GM18907 (cell line): Measurements from ENCODE around the gene BCAR3.
"Not testable (repeated sequence)": the region's sequence is repeated elsewhere in the genome, so short reads cannot be mapped to it uniquely, and the experiment has no call there.

ENCODE experiments used
- ATAC-seq: cut with Tn5 transposase; IDR thresholded peaks from one replicate; pipeline ENCODE4 v1.9.1; 2021; ENCODE audit warnings: mild to moderate bottlenecking, moderate library complexity; ENCODE audit not compliant: unreplicated experiment

BCAR3 gene

DNA sequence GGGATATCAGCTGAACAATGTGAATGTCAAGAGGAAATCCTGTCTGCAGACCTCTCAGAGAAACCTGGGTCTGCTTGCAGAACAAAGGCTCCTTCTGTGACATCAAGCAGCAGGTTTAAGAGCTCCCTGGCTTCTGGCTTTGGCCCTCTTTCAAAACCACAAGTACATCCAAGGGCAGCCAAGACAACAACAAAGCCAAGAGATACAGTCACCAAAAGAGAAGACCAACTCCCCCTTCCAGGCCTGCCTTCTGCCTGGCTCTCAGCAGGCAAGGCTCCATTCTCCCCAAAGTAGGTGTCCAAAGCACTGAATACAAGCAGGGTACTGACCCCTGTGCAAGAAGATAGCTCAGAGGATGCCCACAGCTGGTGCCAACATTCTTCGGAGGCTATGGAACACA lies 11.5 kb downstream of the BCAR3 start:
- no peak for ATAC-seq

GRCh38 chr1:93669369-93669768 lies 12.3 kb downstream of the BCAR3 start:
- no peak for ATAC-seq

- no peak for ATAC-seq
Measured at GRCh38 chr1:93668951-93669350, 12.7 kb downstream of the BCAR3 start.

GRCh38 chr1:93668121-93668520 lies 13.5 kb downstream of the BCAR3 start:
- ATAC-seq = no peak

GRCh38 chr1:93667642-93668041 lies 14.0 kb downstream of the BCAR3 start:
- no peak for ATAC-seq

DNA sequence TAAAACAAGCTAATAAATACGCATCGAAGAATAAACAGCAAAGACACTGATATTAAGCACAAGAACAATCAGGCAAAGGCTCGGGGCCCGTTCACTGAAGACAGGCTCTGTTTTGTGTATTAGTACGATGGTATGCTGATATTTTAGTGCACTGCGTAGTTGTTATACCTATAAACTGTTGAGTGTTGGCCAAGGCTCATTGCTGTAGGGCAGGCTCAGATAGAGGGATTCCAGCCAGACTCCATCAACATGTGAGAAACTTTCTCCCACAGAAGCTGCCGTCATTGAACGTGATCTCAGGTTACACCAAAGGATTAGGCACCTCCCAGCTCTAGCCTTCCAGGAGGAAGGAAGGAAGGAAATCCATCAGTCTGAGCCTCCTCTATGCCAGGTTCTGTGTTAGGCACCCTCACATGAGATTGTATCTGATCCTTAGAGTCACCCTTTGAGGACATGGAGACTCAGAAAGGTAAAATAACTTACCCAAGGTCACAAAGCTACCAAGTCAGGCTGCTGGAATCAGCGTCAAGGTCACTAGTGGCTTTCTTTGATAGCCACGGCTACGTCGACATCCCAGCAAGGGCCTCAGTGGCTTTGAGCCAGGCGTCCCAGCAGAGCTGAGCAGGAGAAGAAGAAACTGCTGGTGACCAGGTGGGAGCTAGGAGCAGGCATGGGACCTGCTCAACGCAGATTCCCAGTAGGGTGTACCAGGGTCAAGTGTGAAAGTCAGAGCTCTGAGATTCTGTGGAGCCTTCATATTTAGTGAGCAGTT lies 14.8 kb downstream of the BCAR3 start:
- no peak for ATAC-seq

DNA sequence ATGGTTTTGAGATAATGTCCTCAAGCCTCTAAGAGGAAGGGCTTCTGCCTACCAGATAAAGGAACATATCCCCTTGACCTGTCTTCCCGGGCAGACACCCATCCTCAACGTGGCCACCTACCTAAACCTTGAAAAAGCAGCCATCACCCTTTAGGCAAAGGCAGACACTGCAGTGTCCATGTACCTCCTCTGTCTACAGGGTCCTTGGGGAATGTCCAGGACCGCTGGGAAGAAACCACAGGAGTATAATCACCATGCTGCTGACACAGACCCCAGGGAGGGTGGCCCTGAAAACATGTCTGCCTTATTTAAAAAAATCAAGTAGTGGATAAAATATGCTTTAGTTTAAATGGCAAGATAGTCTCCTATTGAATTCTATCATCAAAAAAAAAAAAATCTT lies 16.6 kb downstream of the BCAR3 start:
- ATAC-seq = no peak

GRCh38 chr1:93663208-93663614 lies 18.4 kb downstream of the BCAR3 start:
- ATAC-seq = no peak

- ATAC-seq = no peak
Measured at GRCh38 chr1:93662481-93663207, 19.0 kb downstream of the BCAR3 start.

GRCh38 chr1:93661829-93662474 lies 19.7 kb downstream of the BCAR3 start:
- no peak for ATAC-seq

DNA sequence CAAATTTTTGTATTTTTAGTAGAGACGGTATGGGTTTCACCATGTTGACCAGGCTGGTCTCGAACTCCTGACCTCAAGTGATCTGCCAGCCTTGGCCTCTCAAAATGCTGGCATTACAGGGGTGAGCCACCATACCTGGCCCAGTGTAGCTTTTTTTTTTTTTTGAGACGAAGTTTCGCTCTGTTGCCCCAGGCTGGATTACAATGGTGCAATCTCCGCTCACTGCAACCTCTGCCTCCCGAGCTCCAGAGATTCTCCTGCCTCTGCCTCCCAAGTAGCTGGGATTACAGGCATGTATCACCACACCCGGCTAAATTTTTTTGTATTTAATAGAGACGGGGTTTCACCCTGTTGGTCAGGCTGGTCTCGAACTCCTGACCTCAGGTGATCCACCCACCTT lies 20.3 kb downstream of the BCAR3 start:
- ATAC-seq = not testable (repeated sequence)

- ATAC-seq = no peak
Measured at GRCh38 chr1:93659822-93660503, 21.7 kb downstream of the BCAR3 start.

GRCh38 chr1:93658188-93658587 lies 23.4 kb downstream of the BCAR3 start:
- no peak for ATAC-seq

- ATAC-seq = no peak
Measured at GRCh38 chr1:93656491-93656890, 25.1 kb downstream of the BCAR3 start.

GRCh38 chr1:93653656-93654055 lies 28.0 kb downstream of the BCAR3 start:
- ATAC-seq = no peak

DNA sequence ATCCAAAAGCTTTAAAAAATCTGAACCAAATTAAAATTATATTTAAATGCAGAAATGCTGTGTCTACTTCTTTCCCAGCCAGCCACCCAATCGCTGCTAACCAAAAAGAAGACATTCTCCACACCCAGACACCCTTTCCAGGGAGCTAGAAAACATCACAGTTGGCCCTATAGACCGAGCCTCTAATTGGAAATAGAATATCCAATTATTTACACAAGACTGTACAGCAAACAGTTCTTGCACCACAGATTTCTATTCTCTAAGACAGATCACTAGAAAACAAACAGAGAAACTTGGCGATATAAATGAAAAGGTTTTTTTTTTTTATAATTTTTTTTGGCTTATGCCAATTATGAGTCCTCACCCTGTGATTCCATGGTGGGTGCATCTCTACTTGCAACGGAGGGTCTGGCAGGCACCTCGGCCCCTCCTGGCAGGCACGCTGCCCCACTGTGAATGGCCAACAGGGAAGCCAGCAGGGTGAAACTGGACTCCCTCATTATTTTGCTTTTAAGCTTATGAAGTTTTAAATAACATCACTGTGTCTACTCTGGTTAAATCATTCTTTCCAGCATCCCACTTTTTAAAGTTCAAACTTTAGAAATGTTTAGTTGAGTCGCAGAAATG lies 29.2 kb downstream of the BCAR3 start:
- no peak for ATAC-seq

- ATAC-seq = no peak
Measured at GRCh38 chr1:93651695-93652094, 29.9 kb downstream of the BCAR3 start.

DNA sequence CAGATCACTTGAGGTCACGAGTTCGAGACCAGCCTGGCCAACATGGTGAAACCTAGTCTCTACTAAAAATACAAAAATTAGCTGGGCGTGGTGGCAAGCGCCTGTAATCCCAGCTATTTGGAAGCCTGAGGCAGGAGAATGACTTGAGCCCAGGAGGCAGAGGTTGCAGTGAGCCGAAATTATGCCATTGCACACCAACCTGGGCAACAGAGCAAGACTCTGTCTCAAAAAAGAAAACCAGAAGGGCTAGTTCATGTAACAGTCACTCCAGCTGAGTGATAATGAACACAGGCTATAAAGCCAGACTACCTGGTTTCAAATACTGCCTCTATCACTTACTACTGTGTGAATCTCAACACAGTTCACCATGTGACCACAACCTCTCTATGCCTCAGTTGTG lies 31.5 kb downstream of the BCAR3 start:
- not testable (repeated sequence) for ATAC-seq

GRCh38 chr1:93649231-93649630 lies 32.4 kb downstream of the BCAR3 start:
- ATAC-seq = no peak

DNA sequence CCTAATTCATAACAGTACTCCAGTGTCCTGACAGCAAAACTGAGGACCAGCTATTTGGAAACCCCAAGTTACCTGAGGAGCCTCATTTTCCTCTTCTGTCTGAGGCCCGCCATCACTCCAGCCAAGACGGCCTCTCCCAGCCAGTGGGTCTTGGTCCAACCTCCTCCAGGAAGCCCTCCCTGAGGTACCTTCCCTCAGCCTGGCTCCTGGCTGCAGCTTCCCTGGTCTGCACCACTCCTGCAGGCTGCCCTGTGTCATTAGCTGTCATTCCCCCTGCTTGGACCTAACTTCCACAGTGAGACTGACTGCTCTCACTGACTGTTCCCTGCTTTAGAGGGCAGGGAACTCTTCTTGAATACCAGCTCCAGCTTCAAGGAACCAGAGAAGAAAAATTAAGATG lies 33.0 kb downstream of the BCAR3 start:
- no peak for ATAC-seq

GRCh38 chr1:93641527-93641926 lies 40.1 kb downstream of the BCAR3 start:
- no peak for ATAC-seq
